Fibroblast of pulmonary artery (primary cell): ENCODE results near the gene MYOZ2.
"Not testable (repeated sequence)": the region's sequence is repeated elsewhere in the genome, so short reads cannot be mapped to it uniquely, and the experiment has no call there.

Experiments
- DNase-seq: peaks from one replicate; pipeline ENCODE4 v3.0.0-alpha.2; 2010; ENCODE audit warnings: low read depth
- H3K4me3 ChIP-seq: replicated peaks from 2 replicates; pipeline ENCODE4 v1.5.1; 2011; ENCODE audit warnings: low read depth, mild to moderate bottlenecking, control low read depth, low read length, moderate library complexity
- TF ChIP-seq, protein P1 (sequence below): IDR thresholded peaks from 2 replicates; pipeline ENCODE4 v1.5.1; 2011; ENCODE audit warnings: mild to moderate bottlenecking, control low read depth, low read length, inconsistent platforms; ENCODE audit errors: missing control alignments

Gene MYOZ2

DNA sequence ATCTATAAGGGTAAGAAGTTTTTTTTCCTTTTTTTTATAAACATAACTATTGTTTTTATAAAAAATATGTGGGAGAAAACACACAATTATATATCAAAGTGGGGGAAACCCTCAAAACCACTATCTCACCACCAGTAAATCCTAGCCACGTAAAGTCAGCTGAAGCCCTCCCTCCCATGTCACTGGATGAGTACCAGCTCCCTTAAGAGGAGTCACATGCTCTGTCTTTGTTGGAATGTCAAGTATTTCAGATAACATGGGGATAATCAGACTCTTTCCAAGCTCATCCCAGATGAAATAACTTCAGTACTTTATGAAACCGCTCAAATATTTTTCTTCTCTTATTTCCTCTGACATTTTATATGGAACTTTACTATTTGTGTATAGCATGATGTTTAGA lies 2.4 kb downstream of the MYOZ2 start:
- peak; percentile 69 for DNase-seq
- TF ChIP-seq, protein P1, sequence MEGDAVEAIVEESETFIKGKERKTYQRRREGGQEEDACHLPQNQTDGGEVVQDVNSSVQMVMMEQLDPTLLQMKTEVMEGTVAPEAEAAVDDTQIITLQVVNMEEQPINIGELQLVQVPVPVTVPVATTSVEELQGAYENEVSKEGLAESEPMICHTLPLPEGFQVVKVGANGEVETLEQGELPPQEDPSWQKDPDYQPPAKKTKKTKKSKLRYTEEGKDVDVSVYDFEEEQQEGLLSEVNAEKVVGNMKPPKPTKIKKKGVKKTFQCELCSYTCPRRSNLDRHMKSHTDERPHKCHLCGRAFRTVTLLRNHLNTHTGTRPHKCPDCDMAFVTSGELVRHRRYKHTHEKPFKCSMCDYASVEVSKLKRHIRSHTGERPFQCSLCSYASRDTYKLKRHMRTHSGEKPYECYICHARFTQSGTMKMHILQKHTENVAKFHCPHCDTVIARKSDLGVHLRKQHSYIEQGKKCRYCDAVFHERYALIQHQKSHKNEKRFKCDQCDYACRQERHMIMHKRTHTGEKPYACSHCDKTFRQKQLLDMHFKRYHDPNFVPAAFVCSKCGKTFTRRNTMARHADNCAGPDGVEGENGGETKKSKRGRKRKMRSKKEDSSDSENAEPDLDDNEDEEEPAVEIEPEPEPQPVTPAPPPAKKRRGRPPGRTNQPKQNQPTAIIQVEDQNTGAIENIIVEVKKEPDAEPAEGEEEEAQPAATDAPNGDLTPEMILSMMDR, result no peak

DNA sequence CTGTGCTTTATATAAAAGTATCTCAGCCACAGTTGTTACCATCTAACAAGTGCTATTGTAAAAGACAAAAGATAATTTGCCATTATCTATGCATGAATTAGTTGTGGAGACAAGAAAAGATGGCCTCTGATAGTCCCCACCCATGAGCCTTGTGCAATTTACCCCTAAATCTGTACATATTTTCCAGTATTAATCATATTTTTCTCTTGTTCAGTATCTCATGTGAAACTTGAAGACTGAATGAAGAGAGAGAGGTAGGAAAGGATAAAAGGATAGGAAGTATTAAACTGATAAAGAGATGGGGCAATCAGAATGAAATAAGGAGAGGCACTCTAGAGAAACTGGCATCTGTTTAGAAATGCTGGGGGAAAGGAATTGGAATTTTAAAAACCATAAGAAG lies 3.7 kb downstream of the MYOZ2 start:
- TF ChIP-seq, protein P1, result no peak
- peak; percentile 18 for DNase-seq
- H3K4me3 ChIP-seq, result no peak overlapping the region

More for the DNA sequence above, 2.4 kb downstream of the MYOZ2 start:
- no peak overlapping the region for H3K4me3 ChIP-seq

DNA sequence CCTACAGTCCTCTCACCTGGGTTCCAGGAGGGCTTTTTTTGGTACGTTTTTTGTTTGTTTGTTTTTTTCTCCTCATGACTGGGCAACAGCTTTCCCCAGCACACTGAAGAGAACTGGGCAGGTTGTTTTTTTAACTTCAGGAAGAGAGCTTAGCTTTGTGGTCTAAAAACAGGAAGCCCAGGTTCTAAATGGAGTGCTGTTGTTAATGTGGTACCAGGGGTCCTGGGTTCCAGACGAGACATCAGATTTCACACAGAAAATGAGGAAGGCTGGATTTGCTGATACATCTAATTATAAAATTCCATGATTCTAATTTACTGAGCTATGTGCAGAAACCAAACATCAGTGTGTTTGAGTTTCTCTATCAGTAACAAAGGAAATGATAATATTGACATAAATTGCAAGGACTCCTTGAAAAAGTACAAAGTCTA lies 4.2 kb downstream of the MYOZ2 start:
- TF ChIP-seq, protein P1, result no peak
- DNase-seq, result no peak
- no peak overlapping the region for H3K4me3 ChIP-seq

DNA sequence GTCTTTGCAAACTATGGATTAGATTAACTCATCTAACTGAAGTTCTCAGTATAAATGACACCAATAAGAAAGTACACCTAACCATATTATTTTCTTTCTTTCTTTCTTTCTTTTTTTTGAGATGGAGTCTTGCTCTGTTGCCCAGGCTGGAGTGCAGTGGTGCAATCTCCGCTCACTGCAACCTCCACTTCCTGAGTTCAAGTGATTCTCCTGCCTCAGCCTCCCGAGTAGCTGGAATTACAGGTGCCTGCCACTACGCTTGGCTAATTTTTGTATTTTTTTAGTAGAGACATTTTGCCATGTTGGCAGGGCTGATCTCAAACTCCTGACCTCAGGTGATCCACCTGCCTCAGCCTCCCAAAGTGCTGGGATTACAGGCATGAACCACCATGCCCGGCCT lies 5.7 kb downstream of the MYOZ2 start:
- H3K4me3 ChIP-seq, DNase-seq: not testable (repeated sequence)

DNA sequence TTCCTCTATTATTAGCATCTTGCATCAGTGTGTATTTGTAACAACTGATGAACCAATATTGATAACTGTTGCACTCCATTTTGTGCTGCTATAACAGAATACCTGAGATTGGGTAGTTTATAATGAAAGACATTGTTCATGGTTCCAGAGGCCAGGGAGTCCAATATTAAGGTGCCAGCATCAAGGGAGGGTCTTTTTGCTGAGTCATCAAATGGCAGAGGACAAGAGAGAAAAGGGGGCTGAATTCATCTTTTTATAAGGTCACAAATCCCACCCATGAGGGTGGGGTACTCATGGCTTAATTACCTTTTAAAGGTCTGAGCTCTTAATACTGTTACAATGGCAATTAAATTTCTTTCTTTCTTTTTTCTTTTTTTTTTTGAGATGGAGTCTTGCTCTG lies 7.2 kb downstream of the MYOZ2 start:
- TF ChIP-seq, protein P1, result no peak
- H3K4me3 ChIP-seq, result no peak overlapping the region

DNA sequence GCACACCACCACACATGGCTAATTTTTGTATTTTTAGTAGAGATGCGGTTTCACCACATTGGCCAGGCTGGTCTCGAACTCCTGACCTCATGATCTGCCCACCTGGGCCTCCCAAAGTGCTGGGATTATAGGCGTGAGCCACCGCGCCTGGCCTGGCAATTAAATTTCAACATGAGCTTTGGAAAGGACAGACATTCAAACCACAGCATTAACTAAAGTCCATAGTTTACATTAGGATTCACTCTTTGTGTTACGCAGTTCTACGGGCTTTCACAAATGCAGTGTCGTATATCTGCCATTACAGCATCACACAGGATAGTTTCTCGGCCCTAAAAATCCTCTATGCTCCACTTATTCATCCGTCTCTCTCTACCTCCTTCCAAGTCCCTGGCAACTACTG lies 7.7 kb downstream of the MYOZ2 start:
- not testable (repeated sequence) for H3K4me3 ChIP-seq, DNase-seq

More for the DNA sequence above, 7.2 kb downstream of the MYOZ2 start:
- DNase-seq, result no peak

DNA sequence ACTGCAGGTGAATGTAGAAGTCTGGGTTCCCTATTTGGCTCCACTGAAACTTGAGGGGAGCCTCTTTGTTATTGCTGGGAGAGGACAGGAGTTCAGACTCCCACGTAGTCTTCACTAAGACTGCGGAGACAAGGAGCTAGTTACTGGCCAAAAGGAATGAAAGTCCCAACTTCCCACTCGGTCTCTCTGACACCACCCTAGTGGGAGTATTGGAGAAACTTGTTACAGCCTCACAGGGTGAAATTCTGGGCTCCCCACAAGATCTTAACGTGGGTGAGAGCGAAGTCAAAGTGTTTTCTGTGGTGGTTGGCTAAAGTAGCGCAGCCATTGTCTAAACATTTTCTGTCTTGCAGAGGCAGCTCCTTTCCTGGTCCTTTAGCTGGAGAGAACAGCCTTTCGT lies 13.5 kb downstream of the MYOZ2 start:
- TF ChIP-seq, protein P1, result no peak

DNA sequence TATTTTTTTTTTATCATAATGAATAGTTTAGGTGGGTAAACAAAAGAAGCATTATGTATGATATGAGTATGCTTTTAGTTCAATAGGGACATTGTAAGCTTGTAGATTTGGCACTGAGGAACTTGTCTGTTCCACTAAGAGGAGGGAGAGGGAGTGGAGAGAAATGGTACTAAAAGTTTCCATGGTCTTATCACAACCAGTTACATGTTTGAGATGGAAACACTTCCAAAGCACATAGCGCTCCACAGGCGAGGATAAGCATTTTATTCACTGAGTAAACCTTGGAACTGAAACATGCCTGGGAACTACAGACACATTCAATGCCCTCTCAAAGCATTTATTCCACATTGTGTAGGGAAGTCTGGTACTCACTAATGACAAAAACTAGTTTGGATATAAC lies 15.5 kb downstream of the MYOZ2 start:
- TF ChIP-seq, protein P1, result no peak
- DNase-seq, result peak; percentile 19

More for the DNA sequence above, 13.5 kb downstream of the MYOZ2 start:
- peak; percentile 18 for DNase-seq
- no peak overlapping the region for H3K4me3 ChIP-seq

More for the DNA sequence above, 15.5 kb downstream of the MYOZ2 start:
- no peak overlapping the region for H3K4me3 ChIP-seq
